Measurements from ENCODE around the gene GPSM1. TPM values are rescaled to one million over a fixed set of nuclear protein-coding genes. Genes with fewer than 3 reads are reported as not detected.

Gene GPSM1
- total RNA-seq, 1 donor from 2014 or later: 69.0 TPM

DNA sequence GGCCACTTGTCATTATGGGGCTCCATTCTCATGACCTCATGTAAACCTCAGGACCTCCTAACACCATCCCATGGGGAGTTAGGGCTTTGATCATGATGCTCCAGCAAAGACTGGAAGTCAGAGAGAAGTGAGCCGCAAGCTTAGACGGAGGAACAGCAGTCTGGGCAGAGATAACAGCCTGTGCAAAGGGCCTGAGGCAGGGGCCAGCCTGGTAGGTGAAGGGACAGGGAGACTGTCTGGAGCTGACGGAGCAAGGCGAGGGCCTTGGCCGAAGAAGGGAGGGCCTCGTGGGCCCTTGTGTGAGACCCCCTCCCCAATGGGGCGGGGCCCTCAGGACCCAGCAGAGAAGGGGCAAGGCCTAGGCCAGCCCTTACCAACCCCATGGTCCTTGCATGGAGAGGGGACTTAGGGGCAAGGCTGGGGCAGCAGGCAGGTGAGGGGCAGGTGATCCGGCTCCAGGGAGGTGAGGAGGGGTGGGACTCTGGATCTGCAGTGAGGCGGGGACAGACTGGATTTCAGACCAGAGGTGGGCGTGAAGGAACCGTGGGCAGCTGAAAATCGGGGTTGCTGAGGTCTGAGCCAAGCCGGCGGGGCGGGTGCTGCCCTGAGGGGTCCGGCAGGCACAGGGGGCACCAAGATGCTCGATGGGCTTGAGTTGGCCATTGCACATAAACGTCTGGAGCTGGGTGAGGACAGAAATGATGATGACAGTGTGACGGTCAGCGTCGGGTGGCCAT, 17.4 kb downstream of the GPSM1 start:
- DNase-seq: no peak
- TF ChIP-seq, protein P1, sequence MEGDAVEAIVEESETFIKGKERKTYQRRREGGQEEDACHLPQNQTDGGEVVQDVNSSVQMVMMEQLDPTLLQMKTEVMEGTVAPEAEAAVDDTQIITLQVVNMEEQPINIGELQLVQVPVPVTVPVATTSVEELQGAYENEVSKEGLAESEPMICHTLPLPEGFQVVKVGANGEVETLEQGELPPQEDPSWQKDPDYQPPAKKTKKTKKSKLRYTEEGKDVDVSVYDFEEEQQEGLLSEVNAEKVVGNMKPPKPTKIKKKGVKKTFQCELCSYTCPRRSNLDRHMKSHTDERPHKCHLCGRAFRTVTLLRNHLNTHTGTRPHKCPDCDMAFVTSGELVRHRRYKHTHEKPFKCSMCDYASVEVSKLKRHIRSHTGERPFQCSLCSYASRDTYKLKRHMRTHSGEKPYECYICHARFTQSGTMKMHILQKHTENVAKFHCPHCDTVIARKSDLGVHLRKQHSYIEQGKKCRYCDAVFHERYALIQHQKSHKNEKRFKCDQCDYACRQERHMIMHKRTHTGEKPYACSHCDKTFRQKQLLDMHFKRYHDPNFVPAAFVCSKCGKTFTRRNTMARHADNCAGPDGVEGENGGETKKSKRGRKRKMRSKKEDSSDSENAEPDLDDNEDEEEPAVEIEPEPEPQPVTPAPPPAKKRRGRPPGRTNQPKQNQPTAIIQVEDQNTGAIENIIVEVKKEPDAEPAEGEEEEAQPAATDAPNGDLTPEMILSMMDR (IDR thresholded peaks at IDR 0.05; ENCODE audit: borderline replicate concordance): no peak
- Histone ChIP-seq H3K9me3 (replicated peaks) (no peaks in the 10 kb centered on the region), H3K27me3 (ENCODE audit: low read depth) (no peaks in the 10 kb centered on the region), H3K36me3 (peaks cover 3% of the 10 kb centered on the region), H3K4me3 (peak overlapping the region; percentile 54), H3K4me1 (peaks cover 68% of the 10 kb centered on the region), H3K27ac (replicated peaks) (peak overlapping the region; percentile 96)
- intact Hi-C loops (cut with micrococcal nuclease): no loop called here

DNA sequence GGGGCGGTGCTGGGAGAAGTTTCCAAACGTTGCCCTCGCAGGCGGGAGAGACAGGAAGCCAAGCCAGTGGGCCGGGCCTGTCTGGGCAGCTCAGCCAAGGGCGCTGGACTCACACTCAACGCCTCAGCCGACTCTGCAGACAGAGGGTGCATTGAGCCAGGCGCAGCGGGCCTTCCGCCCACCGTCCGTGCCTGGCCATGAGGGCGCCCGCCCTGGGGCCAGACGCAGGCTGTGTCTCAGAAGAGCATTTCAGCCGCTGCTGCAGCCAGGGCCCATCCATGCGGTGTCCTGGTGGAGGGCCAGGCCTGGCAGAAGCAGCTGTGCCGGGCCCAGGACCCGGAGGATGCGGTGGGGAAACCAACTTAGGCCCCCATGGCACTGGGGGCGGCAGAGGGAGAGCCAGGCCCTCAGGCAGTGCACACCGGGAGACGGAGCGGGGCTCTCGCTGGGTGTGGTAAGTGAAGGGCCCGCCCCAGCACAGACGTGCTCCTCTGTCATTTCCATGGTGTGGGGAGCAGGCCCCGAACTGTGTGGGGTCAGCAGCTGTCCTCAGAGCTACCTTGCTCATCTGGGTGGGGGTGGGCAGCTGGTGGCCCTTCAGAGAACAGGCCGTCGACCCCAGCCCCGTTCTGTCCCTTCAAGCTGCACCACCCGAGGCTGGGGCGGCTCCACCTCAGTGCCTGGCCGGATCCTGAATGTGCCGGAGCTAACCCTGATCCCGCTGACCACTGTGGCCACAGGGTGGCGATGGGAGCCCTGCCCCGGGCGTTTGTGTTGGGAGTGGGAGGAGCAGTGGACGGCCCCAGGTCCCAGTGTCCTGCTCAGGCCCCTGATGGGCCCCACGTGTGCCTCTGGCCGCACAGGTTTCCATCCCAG, 18.2 kb downstream of the GPSM1 start:
- peak; percentile 77 for DNase-seq
- H3K4me3 ChIP-seq: peak overlapping the region; percentile 54
- peaks cover 9% of the 10 kb centered on the region for H3K36me3 ChIP-seq
- no peaks in the 10 kb centered on the region for H3K27me3 ChIP-seq (ENCODE audit: low read depth)
- peaks cover 60% of the 10 kb centered on the region for H3K4me1 ChIP-seq
- TF ChIP-seq, protein P1 (IDR thresholded peaks at IDR 0.05; ENCODE audit: borderline replicate concordance): peak; percentile 68
- H3K9me3 ChIP-seq (replicated peaks): no peaks in the 10 kb centered on the region
- H3K27ac ChIP-seq (replicated peaks): peak overlapping the region; percentile 96
- intact Hi-C loops (cut with micrococcal nuclease): no loop called here

DNA sequence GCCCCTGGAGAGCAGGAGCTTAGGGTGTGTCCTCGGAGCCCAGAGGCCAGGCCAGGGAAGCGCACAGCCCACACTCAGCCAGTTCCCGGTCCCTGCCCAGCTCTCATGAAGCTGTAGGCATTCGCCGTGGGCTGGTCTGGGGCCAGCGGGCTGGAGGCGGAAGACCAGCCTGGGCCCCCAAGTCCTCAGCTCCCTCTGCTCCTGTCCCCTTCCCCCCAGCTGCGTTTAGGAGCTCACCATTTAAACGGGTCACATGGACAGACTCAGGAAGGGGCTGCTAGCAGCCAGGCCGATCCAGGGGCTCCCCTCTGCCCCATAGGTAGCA, 18.8 kb downstream of the GPSM1 start:
- no peak for DNase-seq
- TF ChIP-seq, protein P1 (IDR thresholded peaks at IDR 0.05; ENCODE audit: borderline replicate concordance): no peak
- Histone ChIP-seq H3K36me3 (peaks cover 9% of the 10 kb centered on the region), H3K4me3 (peak overlapping the region; percentile 54), H3K4me1 (peaks cover 54% of the 10 kb centered on the region), H3K27ac (replicated peaks) (peak overlapping the region; percentile 96), H3K9me3 (replicated peaks) (no peaks in the 10 kb centered on the region), H3K27me3 (ENCODE audit: low read depth) (no peaks in the 10 kb centered on the region)
- intact Hi-C loops (cut with micrococcal nuclease): no loop called here

DNA sequence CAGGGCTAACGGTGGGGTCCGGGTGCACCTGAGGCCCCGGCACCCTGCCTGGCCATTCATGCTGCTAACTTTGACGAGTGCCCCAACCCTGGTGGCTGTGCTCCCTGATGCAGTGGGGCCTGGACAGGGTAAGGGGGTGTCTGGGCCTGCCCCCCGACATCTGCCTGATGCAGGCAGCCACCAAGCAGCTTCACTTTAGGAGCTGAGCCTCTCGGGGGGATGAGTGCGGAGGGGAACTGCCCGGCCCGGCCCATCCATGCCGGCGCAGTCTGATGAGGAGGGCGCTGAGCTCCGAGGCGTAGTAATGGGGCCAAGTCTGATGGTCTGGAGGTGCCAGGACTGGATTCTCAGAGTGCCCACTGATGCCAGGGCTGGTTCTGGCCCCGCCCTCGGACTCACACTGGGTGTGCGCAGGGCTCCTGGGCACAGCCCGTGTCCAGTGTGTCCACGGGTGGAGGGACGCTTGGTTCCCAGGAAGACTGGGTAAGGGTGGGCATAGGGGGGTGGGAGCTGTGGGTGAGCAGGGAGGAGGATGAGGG, 19.7 kb downstream of the GPSM1 start:
- no peak overlapping the region for H3K4me3 ChIP-seq
- H3K27ac ChIP-seq (replicated peaks): no peak overlapping the region
- peaks cover 9% of the 10 kb centered on the region for H3K36me3 ChIP-seq
- DNase-seq: no peak
- no peaks in the 10 kb centered on the region for H3K27me3 ChIP-seq (ENCODE audit: low read depth)
- H3K9me3 ChIP-seq (replicated peaks): no peaks in the 10 kb centered on the region
- TF ChIP-seq, protein P1 (IDR thresholded peaks at IDR 0.05; ENCODE audit: borderline replicate concordance): no peak
- peaks cover 45% of the 10 kb centered on the region for H3K4me1 ChIP-seq
- intact Hi-C loops (cut with micrococcal nuclease): no loop called here

DNA sequence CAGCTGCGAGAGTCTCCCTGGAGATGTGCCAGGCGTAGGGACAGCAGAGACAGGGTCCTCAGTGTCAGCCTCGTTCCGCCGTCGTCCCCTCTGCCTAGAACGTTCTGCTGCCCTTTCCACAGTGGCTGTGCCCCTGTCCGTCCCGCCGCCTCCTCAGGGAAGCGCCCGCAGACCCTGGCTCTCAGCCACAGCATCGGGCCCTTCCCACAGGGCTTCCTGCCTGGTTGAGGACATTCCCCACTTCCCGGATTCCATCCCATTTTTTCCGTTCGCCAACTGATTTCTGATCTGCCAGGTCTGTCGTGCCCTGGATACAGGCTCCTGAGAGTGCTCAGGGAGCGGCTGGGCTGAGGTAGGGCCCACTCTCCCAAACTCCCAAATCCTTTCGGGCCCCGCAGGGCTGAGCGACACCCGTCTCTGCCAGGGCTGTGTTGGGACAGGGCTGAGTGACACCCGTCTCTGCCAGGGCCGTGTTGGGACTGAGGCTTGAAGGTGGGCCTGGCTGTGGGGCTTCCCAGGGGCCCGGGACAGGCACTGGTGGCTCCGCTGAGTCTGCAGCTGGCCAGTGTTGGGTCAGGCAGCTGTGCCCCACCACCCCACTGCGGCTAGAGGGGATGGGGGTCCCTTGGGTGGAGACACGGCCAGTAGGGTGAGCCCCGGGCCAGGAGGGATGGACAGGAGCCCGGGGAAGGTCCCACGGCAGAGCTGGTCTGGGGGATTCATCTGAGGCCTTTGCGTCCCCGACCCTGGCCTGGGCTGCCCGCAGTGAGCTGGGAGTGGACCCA, 20.3 kb downstream of the GPSM1 start:
- Histone ChIP-seq H3K4me3 (no peak overlapping the region), H3K4me1 (peaks cover 41% of the 10 kb centered on the region), H3K9me3 (replicated peaks) (no peaks in the 10 kb centered on the region), H3K36me3 (peaks cover 9% of the 10 kb centered on the region), H3K27ac (replicated peaks) (no peak overlapping the region), H3K27me3 (ENCODE audit: low read depth) (no peaks in the 10 kb centered on the region)
- DNase-seq: no peak
- intact Hi-C loops (cut with micrococcal nuclease): no loop called here
- TF ChIP-seq, protein P1 (IDR thresholded peaks at IDR 0.05; ENCODE audit: borderline replicate concordance): no peak

Measured in left ventricle myocardium inferior (tissue), 1 donor.